ENCODE data around the gene OR13J1. TPM values are rescaled to one million over a fixed set of nuclear protein-coding genes. Genes with fewer than 3 reads are reported as not detected.
"Not testable (repeated sequence)": the region's sequence is repeated elsewhere in the genome, so short reads cannot be mapped to it uniquely, and the experiment has no call there.

OR13J1 gene
- polyA plus RNA-seq, 3 donors: not detected

DNA sequence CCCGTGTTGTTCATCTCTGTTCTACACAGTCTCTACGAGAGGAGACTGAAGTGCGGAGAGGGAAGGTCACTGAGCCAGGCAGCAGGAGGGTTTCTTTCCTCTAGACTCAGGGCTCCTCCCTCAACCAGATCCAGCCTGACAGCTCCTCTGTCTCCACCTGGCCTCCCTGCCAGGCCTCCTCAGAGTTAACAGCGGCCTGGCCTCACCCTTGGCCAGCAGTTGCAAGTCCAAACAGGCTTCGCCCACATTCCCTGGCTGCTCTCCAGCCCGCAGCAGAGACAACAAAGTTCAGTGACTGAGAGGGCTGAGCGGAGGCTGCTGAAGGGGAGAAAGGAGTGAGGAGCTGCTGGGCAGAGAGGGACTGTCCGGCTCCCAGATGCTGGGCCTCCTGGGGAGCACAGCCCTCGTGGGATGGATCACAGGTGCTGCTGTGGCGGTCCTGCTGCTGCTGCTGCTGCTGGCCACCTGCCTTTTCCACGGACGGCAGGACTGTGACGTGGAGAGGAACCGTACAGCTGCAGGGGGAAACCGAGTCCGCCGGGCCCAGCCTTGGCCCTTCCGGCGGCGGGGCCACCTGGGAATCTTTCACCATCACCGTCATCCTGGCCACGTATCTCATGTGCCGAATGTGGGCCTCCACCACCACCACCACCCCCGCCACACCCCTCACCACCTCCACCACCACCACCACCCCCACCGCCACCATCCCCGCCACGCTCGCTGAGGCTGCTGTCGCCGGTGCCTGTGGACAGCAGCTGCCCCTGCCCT lies 35.9 kb upstream of the OR13J1 start, which contains the start of gene HRCT1:
TSS of gene HRCT1 (plus strand) at position 291 of the 768 bp plus-strand sequence. CDS start at position 377, 86 bp downstream.
- H3K27ac ChIP-seq (ENCODE audit: low read depth, low read length): peak within 1 kb of the TSS; percentile 94
- 30 to 53% (median 52%) methylated on average over 20 to 30 of the region's 30 CpGs for WGBS, 3 donors

GRCh38 chr9:35905051-35905781 lies 35.0 kb upstream of the OR13J1 start:
- WGBS, 3 donors: 63 to 83% (median 68%) methylated on average over 8 of the region's 8 CpGs

DNA sequence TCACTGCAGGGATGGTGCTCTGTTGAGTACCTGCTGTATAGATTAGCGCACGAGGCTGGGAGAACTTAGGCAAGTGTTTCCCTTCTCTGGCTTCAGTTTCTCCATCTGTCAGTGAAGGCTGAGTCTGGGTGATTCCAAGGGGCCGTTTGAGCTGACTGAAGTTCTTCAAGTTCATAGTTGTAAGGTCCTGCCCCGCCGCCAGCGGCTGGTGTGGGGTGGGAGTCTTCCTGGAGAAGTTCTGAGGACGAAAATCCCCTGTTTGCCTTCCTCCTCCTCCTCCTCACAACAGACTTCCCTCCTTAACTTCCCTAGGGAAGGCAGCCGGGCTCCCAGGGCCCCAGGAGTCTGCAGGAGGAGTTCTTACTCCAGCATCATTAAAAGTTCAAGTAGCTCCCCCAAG lies 34.1 kb upstream of the OR13J1 start:
- H3K27ac ChIP-seq (ENCODE audit: low read depth, low read length): no peak overlapping the region
- WGBS, 3 donors: 51 to 81% (median 55%) methylated on average over 8 of the region's 8 CpGs

More at GRCh38 chr9:35905051-35905781, 35.0 kb upstream of the OR13J1 start:
- no peak overlapping the region for H3K27ac ChIP-seq (ENCODE audit: low read depth, low read length)

DNA sequence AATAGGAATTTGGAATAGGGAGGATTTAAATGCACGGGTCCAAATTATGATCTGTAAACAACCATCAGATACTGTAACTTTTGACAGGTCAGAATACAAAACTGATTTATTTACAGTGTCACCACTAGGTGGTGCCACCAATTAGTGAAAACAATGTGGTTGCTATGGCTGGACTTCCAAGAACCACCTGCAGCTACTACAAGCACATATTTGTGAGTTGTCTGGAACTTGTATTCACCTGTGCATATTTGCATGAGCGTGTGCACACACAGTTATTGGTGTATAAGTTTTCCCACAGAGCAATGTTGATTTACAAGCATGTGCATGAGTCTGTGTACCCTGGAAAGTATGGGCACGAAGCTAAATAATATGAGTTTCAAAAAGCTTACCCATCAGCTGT lies 32.8 kb upstream of the OR13J1 start:
- 33 to 34% (median 33%) methylated on average over 3 of the region's 3 CpGs for WGBS, 3 donors
- H3K27ac ChIP-seq (ENCODE audit: low read depth, low read length): no peak overlapping the region

DNA sequence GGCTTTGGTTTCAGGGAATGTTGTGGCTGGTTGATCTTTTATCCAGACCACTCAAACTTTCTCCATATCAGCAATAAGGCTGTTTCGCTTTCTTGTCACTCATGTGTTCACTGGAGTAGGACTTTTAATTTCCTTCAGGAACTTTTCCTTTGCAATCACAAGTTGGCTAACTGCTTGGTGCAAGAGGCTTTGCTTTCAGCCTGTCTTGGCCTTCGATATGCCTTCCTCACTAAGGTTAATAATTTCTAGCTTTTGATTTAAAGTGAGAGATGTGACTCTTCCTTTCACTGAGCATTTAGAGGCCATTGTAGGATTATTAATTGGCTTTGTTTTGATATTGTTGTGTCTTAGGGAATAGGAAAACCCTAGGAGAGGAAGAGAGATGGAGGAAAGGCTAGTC lies 28.8 kb upstream of the OR13J1 start:
- no peak overlapping the region for H3K27ac ChIP-seq (ENCODE audit: low read depth, low read length)
- 64 to 88% (median 86%) methylated on average over 2 of the region's 2 CpGs for WGBS, 3 donors

- H3K27ac ChIP-seq (ENCODE audit: low read depth, low read length): no peak overlapping the region
Measured at GRCh38 chr9:35898337-35898736, 28.1 kb upstream of the OR13J1 start.

DNA sequence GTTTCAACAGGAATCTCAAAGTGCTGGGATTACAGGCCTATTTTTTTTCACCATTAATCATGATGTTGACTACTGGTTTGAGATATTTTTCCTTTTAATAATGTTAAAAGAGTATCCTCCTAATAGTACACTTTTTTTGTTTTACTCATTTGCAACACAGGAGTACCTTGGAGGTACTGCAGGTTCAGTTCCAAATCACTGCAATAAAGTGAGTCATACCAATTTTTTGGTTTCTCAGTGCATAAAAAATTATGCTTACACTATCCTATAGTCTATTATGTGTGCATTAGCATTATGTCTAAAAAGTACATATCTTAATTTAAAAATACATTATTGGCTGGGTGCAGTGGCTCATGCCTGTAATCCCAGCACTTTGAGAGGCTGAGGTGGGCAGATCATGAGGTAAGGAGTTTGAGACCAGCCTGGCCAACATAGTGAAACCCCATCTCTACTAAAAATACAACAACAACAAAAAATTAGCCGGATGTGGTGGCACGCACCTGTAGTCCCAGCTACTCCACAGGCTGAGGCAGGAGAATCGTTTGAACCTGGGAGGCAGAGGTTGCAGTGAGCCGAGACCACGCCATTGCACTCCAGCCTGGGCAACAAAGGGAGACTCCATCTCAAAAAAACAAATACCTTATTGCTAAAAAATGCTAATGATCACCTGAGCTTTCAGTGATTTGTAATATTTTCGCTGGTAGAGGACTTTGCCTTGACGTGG lies 27.3 kb upstream of the OR13J1 start:
- not testable (repeated sequence) for H3K27ac ChIP-seq (ENCODE audit: low read depth, low read length)
- WGBS, 3 donors: 85 to 96% (median 88%) methylated on average over 7 of the region's 7 CpGs

GRCh38 chr9:35896570-35896969 lies 26.4 kb upstream of the OR13J1 start:
- no peak overlapping the region for H3K27ac ChIP-seq (ENCODE audit: low read depth, low read length)
- 90 to 92% (median 92%) methylated on average over 2 of the region's 2 CpGs for WGBS, 3 donors

DNA sequence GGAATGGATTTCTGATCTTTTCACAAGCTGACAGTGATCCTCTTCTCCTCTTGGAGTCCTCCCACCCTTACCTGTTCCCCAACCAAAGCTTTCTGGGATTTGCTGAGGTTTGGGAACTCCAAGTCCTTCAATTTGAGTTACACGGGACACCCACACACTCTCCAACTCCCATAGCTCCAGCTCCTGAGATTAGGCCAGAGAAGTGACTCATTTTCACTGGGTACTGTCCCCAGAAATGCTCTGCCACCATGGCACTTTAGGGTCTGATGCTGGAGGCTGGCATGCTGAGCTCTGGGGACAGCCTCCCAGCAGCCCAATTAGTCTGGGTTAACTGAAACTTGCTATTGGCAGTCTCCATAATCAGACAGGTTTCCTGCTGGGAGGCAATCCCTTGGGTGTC lies 21.9 kb upstream of the OR13J1 start:
- 76 to 90% (median 85%) methylated on average over 1 of the region's 1 CpG for WGBS, 3 donors
- no peak overlapping the region for H3K27ac ChIP-seq (ENCODE audit: low read depth, low read length)

- 57 to 76% (median 67%) methylated on average over 3 of the region's 3 CpGs for WGBS, 3 donors
- H3K27ac ChIP-seq (ENCODE audit: low read depth, low read length): no peak overlapping the region
Measured at GRCh38 chr9:35891646-35892045, 21.4 kb upstream of the OR13J1 start.

DNA sequence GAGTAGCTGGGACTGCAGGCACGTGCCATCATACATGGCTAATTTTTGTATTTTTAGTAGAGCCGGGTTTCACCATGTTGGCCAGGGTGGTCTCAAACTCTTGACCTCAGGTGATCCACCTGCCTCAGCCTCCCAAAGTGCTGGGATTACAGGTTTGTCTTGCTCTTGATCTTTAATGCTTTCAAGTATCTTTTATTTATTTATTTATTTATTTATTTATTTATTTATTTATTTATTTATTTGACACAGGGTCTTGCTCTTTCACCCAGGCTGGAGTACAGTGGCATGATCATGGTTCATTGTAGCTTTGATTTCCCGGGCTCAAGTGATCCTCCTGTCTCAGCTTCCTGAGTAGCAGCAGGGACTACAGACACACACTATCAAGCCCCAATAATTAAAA lies 14.7 kb upstream of the OR13J1 start:
- WGBS, 3 donors: 79 to 93% (median 88%) methylated on average over 3 of the region's 3 CpGs
- not testable (repeated sequence) for H3K27ac ChIP-seq (ENCODE audit: low read depth, low read length)

- WGBS, 3 donors: 42 to 65% (median 49%) methylated on average over 3 of the region's 3 CpGs
Measured at GRCh38 chr9:35882996-35883395, 12.8 kb upstream of the OR13J1 start.

GRCh38 chr9:35882263-35882848 lies 12.2 kb upstream of the OR13J1 start:
- no peak overlapping the region for H3K27ac ChIP-seq (ENCODE audit: low read depth, low read length)
- WGBS, 3 donors: 1 to 5% (median 2%) methylated on average over 4 of the region's 4 CpGs

More at GRCh38 chr9:35882996-35883395, 12.8 kb upstream of the OR13J1 start:
- no peak overlapping the region for H3K27ac ChIP-seq (ENCODE audit: low read depth, low read length)

DNA sequence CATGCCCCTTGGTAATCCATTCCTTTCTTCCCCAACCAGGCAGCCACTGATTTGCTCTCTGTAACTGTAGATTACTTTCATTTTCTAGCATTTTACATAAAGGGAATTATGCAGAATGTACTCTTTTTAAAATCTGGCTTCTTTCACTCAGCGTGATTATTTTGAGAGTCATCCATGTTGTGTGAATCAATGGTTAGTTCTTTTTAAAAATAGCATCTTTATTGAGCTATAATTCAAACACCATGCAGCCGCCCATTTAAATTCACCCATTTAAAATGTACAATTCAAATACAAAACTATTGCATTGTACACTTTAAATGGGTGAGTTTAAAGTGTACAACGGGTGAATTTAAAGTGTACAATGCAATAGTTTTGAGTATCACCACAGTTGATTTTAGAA lies 2.3 kb upstream of the OR13J1 start:
- 66 to 71% (median 71%) methylated on average over 3 of the region's 3 CpGs for WGBS, 3 donors
- no peak overlapping the region for H3K27ac ChIP-seq (ENCODE audit: low read depth, low read length)

DNA sequence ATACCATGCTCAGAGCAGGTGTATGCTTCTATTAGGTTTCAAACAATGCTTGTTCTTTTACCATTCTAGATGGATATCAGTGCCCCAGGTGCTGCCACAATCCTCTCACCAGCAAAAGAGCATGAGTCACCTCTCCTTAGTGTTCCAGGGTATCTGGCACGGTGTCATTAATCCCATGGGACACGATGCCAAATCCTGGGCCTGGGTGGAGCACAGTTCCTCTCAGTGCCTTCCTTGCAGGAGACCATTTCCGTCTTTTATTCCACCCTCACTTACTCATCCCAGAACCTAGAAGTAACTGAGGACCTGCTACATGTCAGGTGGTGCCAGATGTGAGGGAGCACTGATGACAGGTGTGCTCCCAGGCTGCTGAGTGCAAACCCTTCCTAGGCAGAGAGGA lies 1.3 kb upstream of the OR13J1 start:
- H3K27ac ChIP-seq (ENCODE audit: low read depth, low read length): no peak overlapping the region
- 61 to 81% (median 77%) methylated on average over 3 of the region's 3 CpGs for WGBS, 3 donors

DNA sequence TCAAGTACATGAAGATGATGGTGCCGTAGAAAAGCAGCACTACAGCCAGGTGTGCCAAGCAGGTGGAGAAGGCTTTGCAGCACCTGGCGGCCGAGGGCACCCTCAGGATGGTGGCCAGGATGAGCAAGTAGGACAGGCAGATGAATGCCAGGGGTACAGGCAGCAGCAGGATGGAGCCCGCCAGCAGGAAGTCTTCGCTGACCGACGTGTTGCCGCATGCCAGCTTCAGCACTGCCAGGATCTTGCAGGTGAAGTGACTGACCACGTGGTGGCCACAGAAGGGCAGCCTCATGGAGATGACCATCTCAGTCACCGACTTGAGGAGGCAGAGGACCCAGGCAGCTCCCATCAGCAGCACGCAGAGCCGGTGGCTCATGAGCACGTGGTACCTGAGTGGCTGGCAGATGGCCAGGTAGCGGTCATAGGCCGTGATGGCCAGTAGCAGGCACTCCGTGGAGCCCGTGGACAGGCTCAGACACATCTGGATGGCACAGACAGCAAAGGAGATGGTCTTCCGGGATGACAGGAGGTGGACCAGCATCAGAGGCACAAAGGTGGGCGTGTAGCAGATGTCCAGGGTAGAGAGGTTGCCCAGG lies 482 bp downstream of the OR13J1 start:
- WGBS, 3 donors: 88 to 90% (median 90%) methylated on average over 19 of the region's 19 CpGs
- H3K27ac ChIP-seq (ENCODE audit: low read depth, low read length): no peak overlapping the region

- WGBS, 3 donors: 70 to 83% (median 76%) methylated on average over 2 of the region's 2 CpGs
- H3K27ac ChIP-seq (ENCODE audit: low read depth, low read length): no peak overlapping the region
Measured at GRCh38 chr9:35868933-35869332, 1.3 kb downstream of the OR13J1 start.

DNA sequence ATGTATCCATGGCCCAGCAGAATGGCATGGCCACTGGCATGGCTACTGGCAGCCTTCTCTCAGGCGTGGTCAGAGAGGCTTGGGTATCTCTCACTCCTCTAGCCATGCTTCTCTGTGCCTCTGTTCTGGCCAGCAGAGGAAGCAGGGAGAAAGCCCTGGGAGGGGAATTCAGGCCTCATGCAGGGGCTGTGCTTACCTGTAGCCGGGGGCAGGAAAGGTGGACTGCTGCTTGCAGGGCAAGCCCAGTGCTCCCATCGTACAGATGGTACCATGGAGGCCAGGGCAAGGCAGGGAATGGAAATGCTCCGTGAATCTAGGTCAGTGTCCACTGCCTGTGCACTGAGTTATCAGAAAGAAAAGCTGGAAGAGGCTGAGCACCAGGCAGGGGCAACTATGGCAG lies 2.7 kb downstream of the OR13J1 start:
- 91 to 94% (median 92%) methylated on average over 4 of the region's 4 CpGs for WGBS, 3 donors

More for the DNA sequence above, 2.7 kb downstream of the OR13J1 start:
- no peak overlapping the region for H3K27ac ChIP-seq (ENCODE audit: low read depth, low read length)
